ENCODE measurements around the gene PHKA2. TPM values are rescaled to one million over a fixed set of nuclear protein-coding genes. Genes with fewer than 3 reads are reported as not detected.

PHKA2 gene
- total and polyA plus RNA-seq, 2 of the 4 experiments (the other 2 are of a cell fraction): 10.0 to 21.5 TPM

DNA sequence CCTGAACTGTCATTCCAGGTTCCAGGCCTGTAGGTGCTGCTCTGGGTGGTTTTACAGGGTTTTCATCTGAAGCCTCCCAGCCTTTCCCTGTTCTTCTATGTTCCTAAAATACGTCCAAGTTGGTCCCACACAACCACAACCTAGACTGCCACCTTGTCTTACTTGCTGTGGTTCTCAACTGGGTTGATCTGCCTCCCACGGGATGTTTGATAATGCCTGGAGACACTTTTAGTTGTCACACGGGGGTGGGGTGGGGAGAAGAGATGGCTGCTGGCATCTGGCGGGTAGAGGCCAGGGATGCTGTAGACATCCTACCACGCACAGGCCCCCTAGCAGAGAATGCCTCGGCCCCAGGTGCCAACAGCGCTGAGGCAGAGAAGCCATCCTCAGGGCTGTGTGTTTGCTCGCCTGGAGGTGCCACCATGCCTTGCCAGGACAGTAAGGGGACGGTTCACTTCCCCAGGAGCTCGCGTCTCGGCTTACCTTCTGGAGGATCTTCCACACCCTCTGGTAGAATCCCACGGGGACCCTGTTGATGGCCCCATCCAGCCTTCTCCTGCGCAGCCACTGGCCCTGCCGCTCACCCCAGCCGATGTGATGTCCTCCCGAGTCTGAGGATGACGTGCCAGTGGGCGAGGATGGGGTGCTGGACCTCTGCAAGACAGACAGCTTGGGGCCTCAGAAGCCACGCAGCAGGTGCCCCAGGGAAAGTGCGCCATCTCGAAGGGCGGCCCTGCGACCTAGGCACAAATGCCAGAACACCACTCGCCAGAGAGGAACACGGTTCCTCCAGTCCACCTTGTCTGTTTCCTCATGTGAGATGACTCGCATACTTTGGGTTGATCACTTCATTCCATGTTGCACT is 87.0 kb downstream of the PHKA2 start:
- intact Hi-C loops (cut with micrococcal nuclease) (no loop called here), in situ Hi-C loops (cut with MboI; ENCODE audit: low sequenced_read_pairs) (loop anchor here (10.0 kb wide), 1 partner anchor 502 kb away; no protein-coding TSS in a partner anchor)

More for the DNA sequence above, 87.0 kb downstream of the PHKA2 start:
- ChIA-PET CTCF (no interaction called here), POLR2A (ENCODE audit: unreplicated experiment) (no interaction called here)
- no peak overlapping the region for H3K27ac ChIP-seq (ENCODE audit: insufficient read depth, low read length)
- no peak overlapping the region for H2BK120ac ChIP-seq (ENCODE audit: low read depth, low read length)
- dilution Hi-C loops (cut with HindIII; ENCODE audit: low sequenced_read_pairs, unreplicated experiment): no loop called here
- H2BK15ac ChIP-seq (ENCODE audit: low read depth, low read length): no peak overlapping the region
- H3K9me1 ChIP-seq (ENCODE audit: insufficient read depth, low read length): no peaks in the 10 kb centered on the region
- H3K56ac ChIP-seq (ENCODE audit: extremely low read depth, insufficient read depth, low read length): no peak overlapping the region
- no peak overlapping the region for H3K4me2 ChIP-seq (ENCODE audit: low read depth, low read length)
- H2AFZ ChIP-seq (replicated peaks; ENCODE audit: low read length, poor library complexity): no peak overlapping the region
- no peak overlapping the region for H3K18ac ChIP-seq (ENCODE audit: low read depth, low read length)
- H3K4me3 ChIP-seq (ENCODE audit: insufficient read depth, low read depth, low read length): no peak overlapping the region
- H3K9ac ChIP-seq (ENCODE audit: low read depth, low read length): no peak overlapping the region
- no peak overlapping the region for H3K4ac ChIP-seq (ENCODE audit: low read depth, low read length)
- H4K8ac ChIP-seq (ENCODE audit: low read depth in 2 of 2, low read length in 2 of 2): no peak overlapping the region
- BruUV-seq (replicated peaks): no TSS peak
- no peak for ATAC-seq (ENCODE audit: low read depth)
- H3K79me1 ChIP-seq (ENCODE audit: low read depth in 1 of 2, low read length in 2 of 2): no peaks in the 10 kb centered on the region
- no peaks in the 10 kb centered on the region for H4K20me1 ChIP-seq (ENCODE audit: insufficient read depth, low read length)
- 86% methylated on average over 18 of the region's 27 CpGs; no CpG with 5 or more reads in 1 of the 2 experiments for WGBS, 2 experiments (ENCODE audit: extremely low coverage in 2 of 2, insufficient read length in 1 of 2)
- no peak overlapping the region for H2BK20ac ChIP-seq (ENCODE audit: low read depth, low read length)
- H3K27me3 ChIP-seq (ENCODE audit: control insufficient read depth, insufficient read depth, low read length): no peaks in the 10 kb centered on the region
- TF ChIP-seq RAD21 (IDR thresholded peaks at IDR 0.05; ENCODE audit: low read length): no peak
- no peak overlapping the region for H2AK9ac ChIP-seq (replicated peaks; ENCODE audit: low read depth, low read length, poor library complexity)
- H2BK5ac ChIP-seq (ENCODE audit: low read depth, low read length, poor library complexity, severe bottlenecking): no peak overlapping the region
- no peak overlapping the region for H3K23ac ChIP-seq (ENCODE audit: low read depth, low read length)
- H3K36me3 ChIP-seq (ENCODE audit: control insufficient read depth, insufficient read depth, low read length): peaks cover 2% of the 10 kb centered on the region; the same call in 1 of the 2 replicates
- H2AK5ac ChIP-seq (ENCODE audit: low read depth, low read length): no peak overlapping the region
- H4K5ac ChIP-seq (ENCODE audit: low read depth, low read length): no peak overlapping the region
- H3K14ac ChIP-seq (replicated peaks; ENCODE audit: low read depth, low read length): no peak overlapping the region
- DNase-seq: no peak
- H4K91ac ChIP-seq (ENCODE audit: insufficient read depth, low read depth, low read length): no peak overlapping the region
- no peaks in the 10 kb centered on the region for H3K9me3 ChIP-seq (ENCODE audit: control insufficient read depth, insufficient read depth, low read length)
- H3K4me1 ChIP-seq (ENCODE audit: control insufficient read depth, insufficient read depth, low read length): no peaks in the 10 kb centered on the region
